HG03280 (cell line): ENCODE results near the gene GPR3.
"Not testable (repeated sequence)": the region's sequence is repeated elsewhere in the genome, so short reads cannot be mapped to it uniquely, and the experiment has no call there.

Experiments
- ATAC-seq: cut with Tn5 transposase; IDR thresholded peaks from one replicate; pipeline ENCODE4 v1.9.1; 2021; ENCODE audit warnings: mild to moderate bottlenecking, moderate library complexity; ENCODE audit not compliant: unreplicated experiment

Gene GPR3

GRCh38 chr1:27377760-27378495 is 14.5 kb upstream of the GPR3 start:
- ATAC-seq, result no peak

GRCh38 chr1:27379564-27380122 is 12.8 kb upstream of the GPR3 start:
- no peak for ATAC-seq

GRCh38 chr1:27380224-27380623 is 12.2 kb upstream of the GPR3 start:
- no peak for ATAC-seq

GRCh38 chr1:27380766-27381733 is 11.4 kb upstream of the GPR3 start:
- no peak for ATAC-seq

GRCh38 chr1:27381969-27382762 is 10.3 kb upstream of the GPR3 start:
- ATAC-seq, result no peak

GRCh38 chr1:27383039-27383605 is 9.3 kb upstream of the GPR3 start, which contains the start of gene CD164L2:
CD164L2 (minus strand) TSS chr1:27383333; CDS start chr1:27383239, 94 bp downstream.
- no peak for ATAC-seq

GRCh38 chr1:27383661-27384060 is 8.8 kb upstream of the GPR3 start:
- no peak for ATAC-seq

- not testable (repeated sequence) for ATAC-seq
Observed at GRCh38 chr1:27384797-27385196, 7.6 kb upstream of the GPR3 start.

GRCh38 chr1:27388337-27389005 is 4.0 kb upstream of the GPR3 start:
- ATAC-seq, result no peak

GRCh38 chr1:27391511-27392095 is 819 bp upstream of the GPR3 start:
- no peak for ATAC-seq

- ATAC-seq, result no peak
Observed at GRCh38 chr1:27392778-27393635, 585 bp downstream of the GPR3 start.

GRCh38 chr1:27393641-27394281 is 1.3 kb downstream of the GPR3 start:
- ATAC-seq, result no peak

- ATAC-seq, result no peak
Observed at GRCh38 chr1:27394282-27394658, 1.8 kb downstream of the GPR3 start.

- no peak for ATAC-seq
Observed at GRCh38 chr1:27394925-27395324, 2.5 kb downstream of the GPR3 start.

GRCh38 chr1:27395441-27396195 is 3.2 kb downstream of the GPR3 start:
- no peak for ATAC-seq

- ATAC-seq, result no peak
Observed at GRCh38 chr1:27397110-27397509, 4.7 kb downstream of the GPR3 start.

GRCh38 chr1:27397749-27398148 is 5.3 kb downstream of the GPR3 start:
- ATAC-seq, result no peak
